H1 (cell line): ENCODE results near the gene GPT2. TPM values are rescaled to one million over a fixed set of nuclear protein-coding genes. Genes with fewer than 3 reads are reported as not detected.

ENCODE experiments used
- CTCF ChIA-PET: fragments of 300-600 bp; sonication (Branson Sonifier 250); formaldehyde crosslinking; loops from one replicate; lab custom pipeline; 2021; ENCODE audit not compliant: partially characterized antibody; lab: Charles Lee
- POLR2A ChIA-PET: fragments of 300-600 bp; sonication (Branson Sonifier 250); formaldehyde crosslinking; loops from one replicate; lab custom pipeline; 2021; ENCODE audit warnings: inconsistent platforms; ENCODE audit not compliant: partially characterized antibody; lab: Charles Lee
- DNase-seq, 2 experiments: peaks; one replicate each; pipeline versions ENCODE4 v3.0.0 to v3.0.0-alpha.2; 2010 to 2022; ENCODE audit warnings: low spot score in 2 of 2, low read depth in 1 of 2, mixed read lengths in 1 of 2
- FAIRE-seq: peaks from 2 replicates; lab custom pipeline; 2011; peaks lifted over from hg19 to GRCh38; lab: Jason Lieb, UNC
- H2AFZ ChIP-seq: 2 replicates; pipeline ENCODE4 v1.8.1; 2012; ENCODE audit warnings: low read length, inconsistent platforms
- H2AK5ac ChIP-seq: 2 replicates; pipeline ENCODE4 v1.6.1; 2013; ENCODE audit warnings: low read depth, low read length
- H2BK120ac ChIP-seq: replicated peaks from 2 replicates; pipeline ENCODE3; 2013; ENCODE audit warnings: low read depth, low read length, inconsistent platforms
- H2BK12ac ChIP-seq: 2 replicates; pipeline ENCODE4 v1.6.1; 2013; ENCODE audit warnings: low read depth, low read length
- H2BK15ac ChIP-seq: 2 replicates; pipeline ENCODE4 v1.6.1; 2013; ENCODE audit warnings: low read length
- H2BK20ac ChIP-seq: 2 replicates; pipeline ENCODE4 v1.6.1; 2013; ENCODE audit warnings: low read length
- H2BK5ac ChIP-seq: 2 replicates; pipeline ENCODE4 v1.6.1; 2013; ENCODE audit warnings: low read depth, low read length
- H3K14ac ChIP-seq: 2 replicates; pipeline ENCODE4 v1.6.1; 2013; ENCODE audit warnings: inconsistent platforms; ENCODE audit not compliant: insufficient read length
- H3K18ac ChIP-seq: 2 replicates; pipeline ENCODE4 v1.6.1; 2013; ENCODE audit warnings: low read length; ENCODE audit errors: extremely low read depth
- H3K23ac ChIP-seq: 2 replicates; pipeline ENCODE4 v1.6.1; 2013; ENCODE audit warnings: inconsistent platforms; ENCODE audit not compliant: insufficient read length
- H3K23me2 ChIP-seq: 2 replicates; pipeline ENCODE4 v1.6.1; 2013; ENCODE audit warnings: low read depth, low read length
- H3K27ac ChIP-seq: 2 replicates; pipeline ENCODE4 v1.6.1; 2011; ENCODE audit warnings: low read depth, low read length, inconsistent platforms
- H3K27me3 ChIP-seq, 4 experiments: replicated peaks in 1 of 4; 1 replicate in 1 of 4; 2 replicates in 3 of 4; pipeline versions ENCODE4 v1.6.1 to v1.8.1; 2011 to 2013; ENCODE audit warnings: low read length in 3 of 4, mild to moderate bottlenecking in 3 of 4, inconsistent platforms in 2 of 4, mixed read lengths in 2 of 4, moderate library complexity in 1 of 4; ENCODE audit not compliant: control insufficient read depth in 3 of 4, insufficient read depth in 3 of 4; ENCODE audit errors: extremely low read depth in 1 of 4
- H3K36me3 ChIP-seq, 4 experiments: 2 replicates each; pipeline versions ENCODE4 v1.6.1 to v1.8.1; 2011 to 2013; ENCODE audit warnings: mild to moderate bottlenecking in 4 of 4, low read length in 3 of 4, moderate library complexity in 2 of 4, control low read depth in 1 of 4, inconsistent platforms in 1 of 4; ENCODE audit not compliant: insufficient read depth in 4 of 4, control insufficient read depth in 2 of 4
- H3K4ac ChIP-seq: replicated peaks from 2 replicates; pipeline ENCODE3; 2013; ENCODE audit warnings: low read length, low read depth, mixed read lengths, inconsistent platforms; ENCODE audit not compliant: insufficient read length
- H3K4me1 ChIP-seq, 4 experiments: replicated peaks in 1 of 4; 1 replicate in 1 of 4; 2 replicates in 3 of 4; pipeline versions ENCODE4 v1.6.1 to v1.8.1; 2011 to 2013; ENCODE audit warnings: low read length in 3 of 4, inconsistent platforms in 2 of 4, mixed read lengths in 1 of 4; ENCODE audit not compliant: insufficient read depth in 4 of 4, control insufficient read depth in 3 of 4
- H3K4me2 ChIP-seq, 2 experiments: 2 replicates each; pipeline versions ENCODE4 v1.6.1 to v1.8.1; 2011 to 2013; ENCODE audit warnings: low read depth in 2 of 2, low read length in 2 of 2, control low read depth in 1 of 2, inconsistent platforms in 1 of 2, mild to moderate bottlenecking in 1 of 2; ENCODE audit not compliant: insufficient read depth in 1 of 2
- H3K4me3 ChIP-seq, 4 experiments: fragments of 200-600, 300-600 bp in 1 of 4; sonication (generic), shearing (Covaris generic), sonication (Bioruptor Twin) in 1 of 4; 2 replicates each; pipeline versions ENCODE4 v1.5.1 to v1.8.1; 2011 to 2016; ENCODE audit warnings: low read length in 4 of 4, low read depth in 3 of 4, control low read depth in 2 of 4, inconsistent platforms in 2 of 4, mild to moderate bottlenecking in 2 of 4, mixed read lengths in 1 of 4, moderate library complexity in 1 of 4; ENCODE audit not compliant: insufficient read depth in 2 of 4; ENCODE audit errors: extremely low read depth in 1 of 4
- H3K56ac ChIP-seq: replicated peaks from 2 replicates; pipeline ENCODE3; 2013; ENCODE audit warnings: low read depth, mild to moderate bottlenecking, mixed read lengths, low read length, inconsistent platforms; ENCODE audit not compliant: insufficient read length
- H3K79me1 ChIP-seq: 2 replicates; pipeline ENCODE4 v1.6.1; 2013; ENCODE audit warnings: low read depth, low read length, control low read depth
- H3K79me2 ChIP-seq, 2 experiments: 2 replicates each; pipeline versions ENCODE4 v1.6.1 to v1.8.1; 2012 to 2013; ENCODE audit warnings: low read length in 2 of 2, mild to moderate bottlenecking in 2 of 2, inconsistent platforms in 1 of 2; ENCODE audit not compliant: insufficient read depth in 2 of 2, control insufficient read depth in 1 of 2
- H3K9ac ChIP-seq, 4 experiments: replicated peaks in 1 of 4; 1 replicate in 1 of 4; 2 replicates in 3 of 4; pipeline versions ENCODE4 v1.6.1 to v1.8.1; 2011 to 2013; ENCODE audit warnings: low read depth in 3 of 4, low read length in 3 of 4, control low read depth in 2 of 4, mild to moderate bottlenecking in 2 of 4, moderate library complexity in 2 of 4, inconsistent platforms in 1 of 4; ENCODE audit errors: extremely low read depth in 1 of 4
- H3K9me3 ChIP-seq, 2 experiments: 2 replicates each; pipeline versions ENCODE4 v1.6.1 to v1.8.1; 2012 to 2013; ENCODE audit warnings: mild to moderate bottlenecking in 2 of 2, moderate library complexity in 2 of 2, control low read depth in 1 of 2, inconsistent platforms in 1 of 2, low read depth in 1 of 2, low read length in 1 of 2, mixed read lengths in 1 of 2; ENCODE audit not compliant: insufficient read depth in 2 of 2
- H4K20me1 ChIP-seq, 2 experiments: replicated peaks in 1 of 2; 2 replicates each; pipeline versions ENCODE3 to v1.8.1; 2011 to 2013; ENCODE audit warnings: inconsistent platforms in 2 of 2, low read length in 2 of 2, mild to moderate bottlenecking in 1 of 2; ENCODE audit not compliant: insufficient read depth in 2 of 2, control insufficient read depth in 1 of 2
- H4K5ac ChIP-seq: 2 replicates; pipeline ENCODE4 v1.6.1; 2013; ENCODE audit warnings: low read length, low read depth, mixed read lengths, inconsistent platforms; ENCODE audit not compliant: insufficient read length
- H4K8ac ChIP-seq: 2 replicates; pipeline ENCODE4 v1.8.0; 2013; ENCODE audit warnings: mild to moderate bottlenecking, moderate library complexity, low read length, inconsistent platforms; ENCODE audit not compliant: insufficient read depth; ENCODE audit errors: extremely low read depth
- H4K91ac ChIP-seq: replicated peaks from 2 replicates; pipeline ENCODE3; 2013; ENCODE audit warnings: low read length, mixed read lengths, inconsistent platforms; ENCODE audit not compliant: insufficient read length
- CBX8 ChIP-seq: fragments of 300-800, 300-1000 bp; sonication (generic); IDR thresholded peaks from 2 replicates; pipeline ENCODE4 v1.7.1; 2016; ENCODE audit warnings: low read depth, low read length, borderline replicate concordance
- GABPA ChIP-seq: IDR thresholded peaks from 2 replicates; pipeline ENCODE4 v1.6.1; 2011; ENCODE audit warnings: mild to moderate bottlenecking, low read length, moderate library complexity, borderline replicate concordance; ENCODE audit not compliant: insufficient read depth
- KDM1A ChIP-seq: fragments of 200-600, 300-600 bp; sonication (generic); IDR thresholded peaks from 2 replicates; pipeline ENCODE4 v1.7.1; 2016; ENCODE audit warnings: mild to moderate bottlenecking, low read length, borderline replicate concordance
- KDM5A ChIP-seq: fragments of 200-600 bp; IDR thresholded peaks from 2 replicates; pipeline ENCODE4 v1.7.1; 2012; ENCODE audit warnings: mild to moderate bottlenecking, low read length, inconsistent platforms, mixed read lengths
- MAFK ChIP-seq: IDR thresholded peaks from 2 replicates; pipeline ENCODE4 v1.6.1; 2012; ENCODE audit warnings: low read depth, mild to moderate bottlenecking, improper control_type of control experiment, low read length
- NANOG ChIP-seq: IDR thresholded peaks from 2 replicates; pipeline ENCODE4 v1.6.1; 2011; ENCODE audit warnings: low read length, low read depth, mild to moderate bottlenecking, inconsistent platforms; ENCODE audit not compliant: insufficient read depth, poor library complexity, severe bottlenecking
- RAD21 ChIP-seq, 2 experiments: IDR thresholded peaks in 1 of 2; conservative IDR thresholded peaks in 1 of 2; 2 replicates each; pipeline ENCODE4 v1.6.1; 2011; ENCODE audit warnings: low read depth in 2 of 2, low read length in 2 of 2, improper control_type of control experiment in 1 of 2, inconsistent platforms in 1 of 2, mild to moderate bottlenecking in 1 of 2, moderate library complexity in 1 of 2
- SAP30 ChIP-seq: fragments of 300-600 bp; sonication (generic); IDR thresholded peaks from 2 replicates; pipeline ENCODE4 v1.7.1; 2012; ENCODE audit warnings: low read length, moderate library complexity, mild to moderate bottlenecking, inconsistent platforms; ENCODE audit not compliant: insufficient read depth, insufficient replicate concordance
- SIN3A ChIP-seq, 2 experiments: IDR thresholded peaks in 1 of 2; conservative IDR thresholded peaks in 1 of 2; 2 replicates each; pipeline ENCODE4 v1.6.1; 2011 to 2012; ENCODE audit warnings: low read length in 2 of 2, improper control_type of control experiment in 1 of 2, low read depth in 1 of 2, mild to moderate bottlenecking in 1 of 2
- WGBS, 2 experiments: shearing (Covaris generic) in 1 of 2; methylation state at CpG; one replicate each; pipeline versions ENCODE4 v1.1.6 to v1.1.7; 2013 to 2015; ENCODE audit warnings: low lambda C conversion rate in 2 of 2, mixed read lengths in 2 of 2, inconsistent platforms in 1 of 2, low coverage in 1 of 2, missing lambda C conversion rate in 1 of 2; ENCODE audit not compliant: insufficient replicate concordance in 2 of 2, insufficient coverage in 1 of 2, insufficient read length in 1 of 2; ENCODE audit errors: extremely low coverage in 1 of 2, missing lambda C conversion rate in 1 of 2; 5-methylcytosine and 5-hydroxymethylcytosine counted together
- polyA plus RNA-seq, 7 experiments: library from polyadenylated mRNA; depleted of rRNA in 3 of 7; stranded (reverse) in 5 of 7; unstranded in 2 of 7; fragments of >200 nt in 5 of 7; fragments of 200-250 nt in 2 of 7; gene quantifications; 1 replicate in 5 of 7; 2 replicates in 1 of 7; 4 replicates in 1 of 7; pipeline versions ENCODE4 v1.2.1 to v1.2.3, GENCODE V29; 2011 to 2013; ENCODE audit warnings: missing spikeins in 2 of 7, mixed read lengths in 2 of 7
- total RNA-seq: library from RNA; stranded (reverse); fragmentation: NEBNext Ultra II Directional; extraction: Animal tissue kit (Norgen Biotek cat#: 25700); gene quantifications from 2 replicates; pipeline ENCODE4 v1.2.1, GENCODE V29; 2021
- TF ChIP-seq, protein P1 (sequence below): IDR thresholded peaks from 2 replicates; pipeline ENCODE4 v1.6.1; 2011; ENCODE audit warnings: low read length, improper control_type of control experiment

The GPT2 gene
- total and polyA plus RNA-seq, 2 of the 8 experiments (the other 6 are each of a cell fraction or from before 2014, with no cell fraction given) = 71.6 to 94.1 TPM

DNA sequence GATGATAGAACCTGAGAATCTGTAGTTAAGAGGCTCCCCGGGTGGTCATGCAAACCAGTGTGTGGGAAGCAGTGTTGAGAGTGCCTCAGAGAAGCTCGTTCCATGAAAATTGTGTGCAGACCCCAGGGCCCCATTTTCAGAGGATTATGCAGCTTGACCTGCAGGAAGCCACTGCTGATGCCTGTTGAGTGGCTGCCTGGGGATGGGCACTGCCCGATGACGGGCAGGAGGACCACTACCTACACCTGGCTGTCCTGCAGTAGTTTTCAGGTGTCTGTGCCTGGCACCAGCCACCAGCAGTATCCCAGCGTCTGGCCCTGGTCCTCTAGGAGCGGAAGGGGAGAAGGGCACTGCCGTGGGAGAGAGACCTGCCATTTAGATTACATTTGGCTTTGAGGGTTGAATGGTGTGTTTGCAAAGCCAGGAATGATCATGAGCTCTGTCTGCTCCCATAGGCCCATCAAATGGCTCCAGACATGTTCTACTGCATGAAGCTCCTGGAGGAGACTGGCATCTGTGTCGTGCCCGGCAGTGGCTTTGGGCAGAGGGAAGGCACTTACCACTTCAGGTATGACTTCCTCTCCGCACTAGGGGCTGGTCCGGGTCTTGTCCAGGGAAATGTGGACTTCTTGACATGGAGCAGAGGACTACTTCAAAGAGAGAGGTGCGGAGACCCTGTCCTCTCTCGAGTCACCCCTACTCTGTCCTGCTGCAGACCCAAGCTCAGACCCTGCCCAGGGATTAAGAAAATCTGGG lies 42.5 kb downstream of the GPT2 start:
- H2BK15ac ChIP-seq = no peak overlapping the region
- POLR2A ChIA-PET = interaction anchor here (0.8 to 18.9 kb wide), 4 partner anchors 9 to 41 kb away, joined by 3 to 321 read pairs (median 118); partner anchors contain the start of gene GPT2
- no peak overlapping the region for H4K5ac ChIP-seq
- H3K9me3 ChIP-seq = no peaks in the 10 kb centered on the region
- no peaks in the 10 kb centered on the region for H3K23me2 ChIP-seq
- no peaks in the 10 kb centered on the region for H3K79me2 ChIP-seq
- H3K9ac ChIP-seq = no peak overlapping the region
- H3K4me3 ChIP-seq = no peak overlapping the region
- H2BK5ac ChIP-seq = no peak overlapping the region
- CTCF ChIA-PET = interaction anchor here (0.6 to 6.8 kb wide), 8 partner anchors 9 to 253 kb away, joined by 3 to 61 read pairs (median 3); no protein-coding TSS in a partner anchor
- FAIRE-seq (no peak), DNase-seq (no peak)
- no peak overlapping the region for H2BK120ac ChIP-seq
- H3K4me1 ChIP-seq = no peaks in the 10 kb centered on the region
- H4K20me1 ChIP-seq = peaks cover 3 to 13% of the 10 kb centered on the region in 2 experiments
- H3K79me1 ChIP-seq = no peaks in the 10 kb centered on the region
- H4K91ac ChIP-seq = no peak overlapping the region
- no peak overlapping the region for H3K27ac ChIP-seq
- no peak overlapping the region for H3K56ac ChIP-seq
- H3K14ac ChIP-seq = no peak overlapping the region
- no peak overlapping the region for H3K4ac ChIP-seq
- no peak overlapping the region for H3K23ac ChIP-seq
- 87% methylated on average over 13 of the region's 13 CpGs; no CpG with 5 or more reads in 1 of the 2 experiments for WGBS, 2 experiments
- H2AFZ ChIP-seq = no peak overlapping the region
- no peak overlapping the region for H2BK20ac ChIP-seq
- peaks cover 25 to 69% (median 60%) of the 10 kb centered on the region in 4 experiments for H3K36me3 ChIP-seq
- no peak overlapping the region for H4K8ac ChIP-seq
- no peak overlapping the region for H3K18ac ChIP-seq
- H2BK12ac ChIP-seq = no peak overlapping the region
- no peaks in the 10 kb centered on the region for H3K27me3 ChIP-seq
- no peak overlapping the region for H2AK5ac ChIP-seq
- H3K4me2 ChIP-seq = no peak overlapping the region
- TF ChIP-seq MAFK (no peak), GABPA (no peak), RAD21 (IDR thresholded peaks at IDR 0.05 in 1 of 2, conservative IDR thresholded peaks at IDR 0.05 in 1 of 2; ENCODE audit: low read depth in 2 of 2, low read length in 2 of 2) (no peak), NANOG (no peak), CBX8 (no peak), SAP30 (no peak), KDM1A (no peak), SIN3A (conservative IDR thresholded peaks at IDR 0.05 in 1 of 2, IDR thresholded peaks at IDR 0.05 in 1 of 2; ENCODE audit: low read depth in 1 of 2, low read length in 2 of 2) (no peak), KDM5A (no peak)
- TF ChIP-seq, protein P1, sequence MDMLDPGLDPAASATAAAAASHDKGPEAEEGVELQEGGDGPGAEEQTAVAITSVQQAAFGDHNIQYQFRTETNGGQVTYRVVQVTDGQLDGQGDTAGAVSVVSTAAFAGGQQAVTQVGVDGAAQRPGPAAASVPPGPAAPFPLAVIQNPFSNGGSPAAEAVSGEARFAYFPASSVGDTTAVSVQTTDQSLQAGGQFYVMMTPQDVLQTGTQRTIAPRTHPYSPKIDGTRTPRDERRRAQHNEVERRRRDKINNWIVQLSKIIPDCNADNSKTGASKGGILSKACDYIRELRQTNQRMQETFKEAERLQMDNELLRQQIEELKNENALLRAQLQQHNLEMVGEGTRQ = no peak
